NB4 (cell line): ENCODE data around the gene CAMTA1.
A peak's percentile ranks its signal among the peaks of the same experiment; 100 is the strongest.

Experiments used
- DNase-seq: peaks from one replicate; pipeline ENCODE4 v3.0.0; 2010; ENCODE audit warnings: low read depth
- H3K4me3 ChIP-seq: one replicate; pipeline ENCODE4 v1.5.1; 2011; ENCODE audit warnings: mild to moderate bottlenecking, low read depth, low read length, moderate library complexity
- CTCF ChIP-seq: IDR thresholded peaks from one replicate; pipeline ENCODE4 v1.5.1; 2012; ENCODE audit warnings: low read depth, low read length
- MYC ChIP-seq: IDR thresholded peaks from 2 replicates; pipeline ENCODE4 v1.6.1; 2011; ENCODE audit warnings: low read depth, low read length
- POLR2A ChIP-seq: IDR thresholded peaks from 2 replicates; pipeline ENCODE4 v1.6.1; 2011; ENCODE audit warnings: mild to moderate bottlenecking; ENCODE audit not compliant: insufficient read length; ENCODE audit errors: extremely low read depth
- TF ChIP-seq, protein P1 (sequence below): IDR thresholded peaks from 2 replicates; pipeline ENCODE4 v1.6.1; 2011; ENCODE audit warnings: low read depth, low read length

The CAMTA1 gene

GRCh38 chr1:7174561-7174960 lies 389.3 kb downstream of the CAMTA1 start:
- TF ChIP-seq POLR2A (no peak), CTCF (no peak), MYC (no peak)
- TF ChIP-seq, protein P1, sequence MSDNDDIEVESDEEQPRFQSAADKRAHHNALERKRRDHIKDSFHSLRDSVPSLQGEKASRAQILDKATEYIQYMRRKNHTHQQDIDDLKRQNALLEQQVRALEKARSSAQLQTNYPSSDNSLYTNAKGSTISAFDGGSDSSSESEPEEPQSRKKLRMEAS: no peak
- no peak overlapping the region for H3K4me3 ChIP-seq
- no peak for DNase-seq

- TF ChIP-seq, protein P1: no peak
- TF ChIP-seq CTCF: no peak
- TF ChIP-seq MYC: no peak
- TF ChIP-seq POLR2A: no peak
- no peak for DNase-seq
- no peak overlapping the region for H3K4me3 ChIP-seq
Measured at GRCh38 chr1:7174980-7175906, 390.0 kb downstream of the CAMTA1 start.

- peak; percentile 12 for DNase-seq
- H3K4me3 ChIP-seq: no peak overlapping the region
- no peak for TF ChIP-seq MYC
- TF ChIP-seq CTCF: no peak
- TF ChIP-seq, protein P1: no peak
- no peak for TF ChIP-seq POLR2A
Measured at GRCh38 chr1:7177021-7177420, 391.8 kb downstream of the CAMTA1 start.

DNA sequence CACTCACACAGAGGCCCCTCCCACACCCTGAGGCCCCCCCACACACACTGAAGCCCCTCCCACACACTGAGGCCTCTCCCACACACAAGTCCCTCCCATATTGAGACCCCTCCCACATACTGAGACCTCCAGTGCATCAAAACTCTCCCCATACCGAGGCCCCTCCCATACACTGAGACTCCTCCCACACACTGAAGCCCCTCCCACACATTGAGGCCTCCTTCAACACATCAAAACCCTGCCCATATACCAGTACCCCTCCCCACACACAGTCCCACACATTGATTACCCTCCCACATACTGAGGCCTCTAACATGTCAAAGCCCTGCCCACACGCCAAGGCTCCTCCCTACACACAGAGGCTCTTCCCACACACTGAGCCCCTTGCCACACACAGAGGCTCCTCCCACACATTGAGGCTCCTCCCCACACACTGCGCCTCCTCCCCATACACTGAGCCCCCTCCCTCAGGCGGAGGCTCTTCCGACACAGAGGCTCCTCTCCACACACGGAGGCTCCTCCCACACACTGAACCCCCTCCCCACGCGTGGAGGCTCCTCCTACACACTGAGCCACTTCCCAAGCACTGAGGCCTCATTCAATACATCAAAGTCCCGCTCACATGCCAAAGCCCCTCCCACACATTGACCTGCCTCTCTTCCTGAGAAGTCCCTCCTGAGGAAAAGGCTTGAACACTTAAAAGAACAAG lies 392.3 kb downstream of the CAMTA1 start:
- no peak overlapping the region for H3K4me3 ChIP-seq
- TF ChIP-seq, protein P1: no peak
- TF ChIP-seq CTCF: no peak
- peak; percentile 9 for DNase-seq

DNA sequence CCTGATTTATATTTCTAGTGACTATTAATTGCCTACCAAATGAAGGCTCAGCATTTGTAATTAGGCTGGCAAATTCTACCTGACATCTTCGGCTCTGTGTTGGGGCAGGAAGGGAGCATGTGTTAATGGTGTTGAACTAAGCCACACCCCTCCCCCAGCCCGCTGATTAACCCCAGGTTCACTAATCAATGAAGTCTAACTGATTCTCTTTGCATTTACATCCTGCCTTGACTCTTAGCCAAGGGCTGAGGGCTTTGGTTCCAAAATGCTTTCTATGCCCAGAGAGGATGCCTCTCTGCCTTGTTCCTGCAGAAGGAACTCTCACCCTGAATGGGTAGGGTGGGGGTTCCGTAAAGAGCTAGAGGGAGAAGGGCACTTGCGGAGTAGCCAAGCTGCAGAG lies 393.1 kb downstream of the CAMTA1 start:
- no peak for DNase-seq
- no peak overlapping the region for H3K4me3 ChIP-seq

More for the DNA sequence above, 393.1 kb downstream of the CAMTA1 start:
- TF ChIP-seq MYC (no peak), CTCF (no peak), POLR2A (no peak)
- TF ChIP-seq, protein P1: no peak
